Adipose tissue (tissue), 3 donors: ENCODE results near the gene MBD3L5. TPM values are rescaled to one million over a fixed set of nuclear protein-coding genes. Genes with fewer than 3 reads are reported as not detected.

Experiments used
- H3K27ac ChIP-seq: one replicate; pipeline ENCODE4 v1.5.1; 2013; ENCODE audit warnings: low read depth, low read length
- WGBS, 3 donors: extraction: QIAGEN DNeasy Blood & Tissue Kit; methylation state at CpG; one replicate each; pipeline ENCODE4 v1.1.7; 2013; 5-methylcytosine and 5-hydroxymethylcytosine counted together
- polyA plus RNA-seq, 3 donors: library from polyadenylated mRNA; stranded (reverse); fragments of 200-250 nt; gene quantifications; one replicate each; pipeline ENCODE4 v1.2.3, GENCODE V29; 2013
- donor health status: healthy with polysubstance abuse.
- donor health status: Bipolar disorder and iron deficiency.
- donor health status: healthy.

MBD3L5 gene
- polyA plus RNA-seq, 3 donors, result not detected

GRCh38 chr19:7076151-7076550, 45.8 kb downstream of the MBD3L5 start:
- 97 to 99% (median 98%) methylated on average over 6 of the region's 6 CpGs for WGBS, 3 donors
- no peak overlapping the region for H3K27ac ChIP-seq

- WGBS, 3 donors, result 99% methylated on average over 2 of the region's 2 CpGs
- no peak overlapping the region for H3K27ac ChIP-seq
These were observed 47.6 kb downstream of the MBD3L5 start for GRCh38 chr19:7078008-7078407.

Other genes with a start within 250 kb of the MBD3L5 start
- 1 to 10 TPM in 1 of 3 donors, under 1 TPM in 2; 0.11 to 1.4 (median 0.13) TPM for gene ADGRE1, start 143.0 kb upstream of the MBD3L5 start, polyA plus RNA-seq
- gene MBD3L2B, start 9.1 kb upstream of the MBD3L5 start, polyA plus RNA-seq, result not detected
- not detected for gene MBD3L4, start 9.6 kb downstream of the MBD3L5 start, polyA plus RNA-seq
- gene MBD3L2, start 18.7 kb downstream of the MBD3L5 start, polyA plus RNA-seq, result not detected
- not detected for gene MBD3L3, start 28.1 kb downstream of the MBD3L5 start, polyA plus RNA-seq
- 1 to 10 TPM; 1.1 to 1.8 (median 1.8) TPM for gene ZNF557, start 39.1 kb downstream of the MBD3L5 start, polyA plus RNA-seq